ENCODE measurements around the gene ENC1.

ENC1 gene

GRCh38 chr5:74634611-74635286, 5.8 kb downstream of the ENC1 start:
- H3K4me3 ChIP-seq (ENCODE audit: low read depth, low read length): no peak overlapping the region
- DNase-seq (ENCODE audit: low read depth): no peak

DNA sequence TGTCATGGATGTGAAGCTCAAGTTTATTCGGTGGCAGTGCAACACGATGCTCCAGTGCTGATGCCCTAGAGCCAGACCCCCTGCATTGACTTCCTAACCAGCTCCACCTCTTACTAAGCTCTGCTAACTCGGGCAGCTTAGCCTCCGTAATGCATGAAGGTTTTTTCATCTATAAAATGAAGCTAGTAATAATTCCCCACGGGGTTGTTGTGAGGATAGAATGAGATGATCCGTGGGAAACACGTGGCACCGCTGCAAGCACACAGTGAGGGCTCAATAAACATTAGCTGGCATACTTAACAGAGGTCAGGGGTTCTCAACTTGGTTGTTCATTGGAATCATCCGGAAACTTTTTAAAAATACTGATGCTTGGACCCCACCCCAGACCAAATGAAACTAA, 6.8 kb downstream of the ENC1 start:
- no peak for DNase-seq (ENCODE audit: low read depth)
- no peak overlapping the region for H3K4me3 ChIP-seq (ENCODE audit: low read depth, low read length)

GRCh38 chr5:74632947-74633356, 7.6 kb downstream of the ENC1 start:
- H3K4me3 ChIP-seq (ENCODE audit: low read depth, low read length): no peak overlapping the region
- DNase-seq (ENCODE audit: low read depth): no peak

DNA sequence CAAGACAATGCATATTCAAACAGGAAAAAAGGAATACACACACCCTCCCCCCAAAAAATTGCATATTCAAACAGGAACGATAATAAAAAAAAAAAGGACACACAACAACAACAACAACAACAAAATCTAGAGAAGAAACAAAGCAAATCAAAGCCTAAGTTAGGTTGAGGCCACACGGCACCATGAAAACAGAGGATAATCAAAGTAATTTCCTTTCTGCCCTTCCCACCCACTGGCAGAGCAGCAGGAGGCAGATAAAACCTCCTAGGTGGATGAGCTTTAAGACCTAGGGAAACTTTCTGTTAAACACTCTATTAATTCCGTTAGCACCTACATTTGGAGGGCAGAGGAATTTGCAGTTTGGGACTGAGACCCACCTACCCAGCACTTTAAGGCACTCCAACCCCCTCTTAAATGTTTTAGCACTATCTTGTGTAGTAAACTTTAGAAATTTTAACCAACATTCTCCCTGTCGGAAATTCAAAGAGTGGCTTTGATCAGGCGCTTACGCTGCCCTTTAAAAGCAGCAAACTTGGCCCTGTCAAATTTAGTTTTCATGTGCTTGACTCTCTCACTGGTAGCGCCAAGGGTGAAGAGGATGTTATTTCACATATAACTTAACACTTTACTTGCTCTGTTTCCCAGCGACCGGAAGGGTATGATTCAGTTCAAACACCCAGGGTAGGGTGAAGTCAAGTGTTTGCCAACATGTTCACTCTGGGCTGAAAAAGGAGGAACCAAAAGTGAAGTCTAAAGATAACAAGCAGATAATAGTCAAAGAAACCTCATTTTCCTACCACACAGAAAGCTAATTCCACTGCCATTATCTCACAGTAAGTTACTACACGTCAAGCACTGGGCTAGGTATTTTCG, 9.2 kb downstream of the ENC1 start:
- DNase-seq (ENCODE audit: low read depth): no peak
- H3K4me3 ChIP-seq (ENCODE audit: low read depth, low read length): no peak overlapping the region

GRCh38 chr5:74630453-74631066, 10.0 kb downstream of the ENC1 start:
- DNase-seq (ENCODE audit: low read depth): peak; percentile 81
- H3K4me3 ChIP-seq (ENCODE audit: low read depth, low read length): no peak overlapping the region

DNA sequence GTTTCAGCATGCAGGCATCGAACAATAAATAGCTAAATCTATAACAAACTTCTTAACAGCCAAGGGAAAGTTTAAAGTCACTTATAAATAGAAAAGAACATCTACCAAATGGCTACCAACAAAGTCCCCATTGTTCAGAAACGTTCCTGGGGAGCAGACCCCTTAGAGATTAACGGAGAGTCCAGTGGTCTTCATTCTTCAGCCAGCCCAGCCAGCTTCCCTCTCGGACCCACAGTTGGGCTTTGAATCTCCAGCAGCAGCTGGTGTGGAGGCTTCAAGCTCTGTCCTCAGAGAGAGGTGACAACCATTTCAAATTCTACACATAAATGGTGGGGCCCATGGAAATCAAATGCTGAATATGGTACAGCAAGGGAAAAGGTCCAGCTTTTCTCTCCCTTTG, 11.2 kb downstream of the ENC1 start:
- DNase-seq (ENCODE audit: low read depth): no peak
- H3K4me3 ChIP-seq (ENCODE audit: low read depth, low read length): no peak overlapping the region

DNA sequence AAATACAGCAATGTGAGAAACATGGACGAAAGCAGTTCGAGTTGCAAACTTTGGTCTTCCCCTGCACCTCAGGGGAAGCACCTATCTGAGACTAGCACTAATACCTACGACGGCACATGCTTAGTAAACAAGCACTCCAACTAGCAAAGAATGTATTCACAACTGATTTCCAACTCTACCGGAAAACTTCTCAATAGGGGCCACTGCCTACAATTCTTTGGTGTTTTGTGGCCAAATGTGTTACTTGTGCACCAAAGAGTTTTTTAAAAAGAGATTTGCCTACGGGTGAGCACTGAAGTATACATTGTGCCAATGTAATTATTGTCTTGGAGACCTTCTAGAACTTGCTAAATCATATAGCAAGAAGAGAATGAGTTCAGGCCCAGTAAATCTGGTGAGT, 12.2 kb downstream of the ENC1 start:
- H3K4me3 ChIP-seq (ENCODE audit: low read depth, low read length): no peak overlapping the region
- no peak for DNase-seq (ENCODE audit: low read depth)

GRCh38 chr5:74627646-74628279, 12.8 kb downstream of the ENC1 start:
- H3K4me3 ChIP-seq (ENCODE audit: low read depth, low read length): no peak overlapping the region
- no peak for DNase-seq (ENCODE audit: low read depth)

- H3K4me3 ChIP-seq (ENCODE audit: low read depth, low read length): no peak overlapping the region
- no peak for DNase-seq (ENCODE audit: low read depth)
Measured at GRCh38 chr5:74626386-74627222, 13.9 kb downstream of the ENC1 start.

- no peak overlapping the region for H3K4me3 ChIP-seq (ENCODE audit: low read depth, low read length)
- no peak for DNase-seq (ENCODE audit: low read depth)
Measured at GRCh38 chr5:74625742-74626241, 14.7 kb downstream of the ENC1 start.

- no peak overlapping the region for H3K4me3 ChIP-seq (ENCODE audit: low read depth, low read length)
- no peak for DNase-seq (ENCODE audit: low read depth)
Measured at GRCh38 chr5:74624931-74625505, 15.5 kb downstream of the ENC1 start.

DNA sequence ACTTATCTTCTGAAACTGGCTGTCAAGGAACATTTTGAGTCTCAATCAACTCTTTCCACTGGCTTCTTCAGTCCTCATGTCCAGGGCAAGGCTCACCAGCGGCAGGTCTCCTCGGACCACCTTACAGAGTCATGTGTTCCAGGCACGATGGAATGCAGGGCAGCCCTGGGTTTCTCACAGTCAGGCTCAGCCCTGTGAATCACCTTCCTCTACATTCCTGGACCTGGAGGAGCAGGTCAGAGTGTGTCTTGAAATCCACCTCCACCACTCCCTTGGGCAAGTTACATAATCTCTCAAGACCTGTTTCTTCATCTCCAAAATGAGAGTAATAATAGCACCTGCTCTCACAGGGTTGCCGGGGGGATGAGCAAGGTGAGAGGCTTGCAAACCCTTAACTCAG, 16.0 kb downstream of the ENC1 start:
- DNase-seq (ENCODE audit: low read depth): no peak
- H3K4me3 ChIP-seq (ENCODE audit: low read depth, low read length): no peak overlapping the region

DNA sequence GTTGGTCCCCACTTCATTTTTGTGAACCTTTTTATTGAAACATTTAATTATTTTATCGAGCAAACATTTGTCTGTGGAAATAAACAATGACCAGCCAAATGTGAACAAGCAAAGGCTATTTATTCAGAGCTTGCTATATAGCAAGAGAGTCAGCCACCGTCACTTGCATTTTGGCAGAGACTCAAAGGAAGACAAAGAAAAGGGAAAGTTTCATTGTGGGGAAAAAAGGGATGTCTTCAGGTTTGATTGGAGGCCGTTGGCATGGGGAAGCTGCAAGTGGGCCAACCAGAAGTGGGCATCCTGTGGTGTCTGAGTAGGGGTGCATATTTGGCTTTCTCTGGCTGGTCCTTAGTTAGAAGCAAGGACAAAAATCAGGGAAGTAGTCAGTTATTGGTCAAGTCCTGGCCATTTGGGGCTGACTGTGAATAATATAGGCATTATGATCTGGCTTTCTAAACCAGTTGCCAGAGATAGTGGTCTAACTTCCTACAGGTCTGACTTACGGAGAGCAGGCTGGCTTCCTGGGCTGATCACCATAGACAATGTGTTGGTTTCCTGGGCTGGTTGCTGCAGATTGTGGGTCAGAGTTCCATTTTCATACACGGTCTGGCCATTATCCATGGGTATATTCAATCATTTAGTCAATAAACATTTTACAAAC, 16.6 kb downstream of the ENC1 start:
- DNase-seq (ENCODE audit: low read depth): no peak
- no peak overlapping the region for H3K4me3 ChIP-seq (ENCODE audit: low read depth, low read length)

GRCh38 chr5:74623006-74623611, 17.4 kb downstream of the ENC1 start:
- no peak for DNase-seq (ENCODE audit: low read depth)
- H3K4me3 ChIP-seq (ENCODE audit: low read depth, low read length): no peak overlapping the region

- DNase-seq (ENCODE audit: low read depth): no peak
- H3K4me3 ChIP-seq (ENCODE audit: low read depth, low read length): no peak overlapping the region
Measured at GRCh38 chr5:74622122-74622521, 18.4 kb downstream of the ENC1 start.

GRCh38 chr5:74621492-74621891, 19.0 kb downstream of the ENC1 start:
- DNase-seq (ENCODE audit: low read depth): no peak
- H3K4me3 ChIP-seq (ENCODE audit: low read depth, low read length): no peak overlapping the region

GRCh38 chr5:74619308-74619707, 21.2 kb downstream of the ENC1 start:
- H3K4me3 ChIP-seq (ENCODE audit: low read depth, low read length): no peak overlapping the region
- no peak for DNase-seq (ENCODE audit: low read depth)

DNA sequence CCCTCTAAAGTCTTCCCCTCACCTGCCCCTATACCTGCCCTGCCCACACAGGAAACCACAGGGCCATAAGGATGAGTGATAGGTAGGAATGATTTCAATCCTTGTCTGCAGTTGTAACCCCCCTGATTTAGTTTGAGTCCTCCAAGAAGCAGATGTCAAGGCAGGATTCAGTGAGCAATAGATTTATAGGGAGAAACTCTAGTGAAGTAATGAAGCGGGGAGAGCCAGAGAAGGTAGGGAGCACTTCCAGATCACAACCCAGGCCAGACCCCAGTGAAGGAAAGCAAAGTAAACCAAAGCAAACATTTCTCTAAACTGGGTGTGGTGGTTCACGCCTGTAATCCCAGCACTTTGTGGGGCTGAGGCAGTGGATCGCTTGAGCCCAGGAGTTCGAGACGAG, 22.4 kb downstream of the ENC1 start:
- no peak overlapping the region for H3K4me3 ChIP-seq (ENCODE audit: low read depth, low read length)
- no peak for DNase-seq (ENCODE audit: low read depth)

Measured in skeletal muscle cell (primary cell).